ENCODE data around the gene JMJD8. TPM values are rescaled to one million over a fixed set of nuclear protein-coding genes. Genes with fewer than 3 reads are reported as not detected.

JMJD8 gene
- total and polyA plus RNA-seq, 9 donors = 10.2 to 73.9 (median 56.8) TPM

- WGBS, 3 donors = 5 to 7% (median 7%) methylated on average over 40 to 50 of the region's 50 CpGs
- peak overlapping the region; percentile 74 for H3K4me3 ChIP-seq
- H3K9me3 ChIP-seq = no peaks in the 10 kb centered on the region
- TF ChIP-seq EP300 (IDR thresholded peaks at IDR 0.05) (no peak), POLR2A (IDR thresholded peaks at IDR 0.05) (no peak)
- TF ChIP-seq, protein P1, sequence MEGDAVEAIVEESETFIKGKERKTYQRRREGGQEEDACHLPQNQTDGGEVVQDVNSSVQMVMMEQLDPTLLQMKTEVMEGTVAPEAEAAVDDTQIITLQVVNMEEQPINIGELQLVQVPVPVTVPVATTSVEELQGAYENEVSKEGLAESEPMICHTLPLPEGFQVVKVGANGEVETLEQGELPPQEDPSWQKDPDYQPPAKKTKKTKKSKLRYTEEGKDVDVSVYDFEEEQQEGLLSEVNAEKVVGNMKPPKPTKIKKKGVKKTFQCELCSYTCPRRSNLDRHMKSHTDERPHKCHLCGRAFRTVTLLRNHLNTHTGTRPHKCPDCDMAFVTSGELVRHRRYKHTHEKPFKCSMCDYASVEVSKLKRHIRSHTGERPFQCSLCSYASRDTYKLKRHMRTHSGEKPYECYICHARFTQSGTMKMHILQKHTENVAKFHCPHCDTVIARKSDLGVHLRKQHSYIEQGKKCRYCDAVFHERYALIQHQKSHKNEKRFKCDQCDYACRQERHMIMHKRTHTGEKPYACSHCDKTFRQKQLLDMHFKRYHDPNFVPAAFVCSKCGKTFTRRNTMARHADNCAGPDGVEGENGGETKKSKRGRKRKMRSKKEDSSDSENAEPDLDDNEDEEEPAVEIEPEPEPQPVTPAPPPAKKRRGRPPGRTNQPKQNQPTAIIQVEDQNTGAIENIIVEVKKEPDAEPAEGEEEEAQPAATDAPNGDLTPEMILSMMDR (IDR thresholded peaks at IDR 0.05) = no peak
- intact Hi-C loops (cut with DNase I) = loop anchor here in 3 of 4 donors (5.0 to 10.0 kb wide), 3 partner anchors 101 to 284 kb away; partner anchors contain the start of genes NHLRC4 (in 1 of the 3), PGAP6 (in 1 of the 3) and PIGQ (in 1 of the 3)
- no peaks in the 10 kb centered on the region for H3K27me3 ChIP-seq
- DNase-seq = no peak
- no peaks in the 10 kb centered on the region for H3K36me3 ChIP-seq
- peak overlapping the region; percentile 58 to 67 for H3K27ac ChIP-seq
- peaks cover 12% of the 10 kb centered on the region for H3K4me1 ChIP-seq (ENCODE audit: insufficient read depth)
Measured at GRCh38 chr16:668519-669171, 15.5 kb downstream of the JMJD8 start.

GRCh38 chr16:667780-668518 lies 16.2 kb downstream of the JMJD8 start, which contains the start of gene RHOT2:
Gene RHOT2 (plus strand): TSS chr16:668132. CDS start chr16:668200, 68 bp downstream.
- Histone ChIP-seq H3K27ac (peak within 1 kb of the TSS; percentile 58 to 67), H3K36me3 (no peaks in the 10 kb centered on the region), H3K27me3 (no peaks in the 10 kb centered on the region), H3K9me3 (no peaks in the 10 kb centered on the region), H3K4me1 (ENCODE audit: insufficient read depth) (peaks cover 12% of the 10 kb centered on the region), H3K4me3 (peak within 1 kb of the TSS; percentile 74)
- TF ChIP-seq, protein P1 (IDR thresholded peaks at IDR 0.05) = peak; percentile 93 to 97 (median 97)
- TF ChIP-seq EP300 (IDR thresholded peaks at IDR 0.05) (no peak), POLR2A (IDR thresholded peaks at IDR 0.05) (peak; percentile 60)
- DNase-seq = peak; percentile 91 to 96 (median 94)
- intact Hi-C loops (cut with DNase I) = loop anchor here in 3 of 4 donors (5.0 to 10.0 kb wide), 3 partner anchors 101 to 283 kb away; partner anchors contain the start of genes NHLRC4 (in 1 of the 3), PGAP6 (in 1 of the 3) and PIGQ (in 1 of the 3)
- 1% methylated on average over 57 to 78 of the region's 78 CpGs for WGBS, 3 donors

- Histone ChIP-seq H3K9me3 (no peaks in the 10 kb centered on the region), H3K27ac (peak overlapping the region in 1 of 2 donors; percentile 4), H3K4me1 (ENCODE audit: insufficient read depth) (peaks cover 12% of the 10 kb centered on the region), H3K36me3 (no peaks in the 10 kb centered on the region), H3K27me3 (no peaks in the 10 kb centered on the region), H3K4me3 (peak overlapping the region; percentile 74)
- WGBS, 3 donors = 78 to 84% (median 81%) methylated on average over 20 to 22 of the region's 22 CpGs
- no peak for TF ChIP-seq POLR2A (IDR thresholded peaks at IDR 0.05)
- TF ChIP-seq, protein P1 (IDR thresholded peaks at IDR 0.05) = no peak
- TF ChIP-seq EP300 (IDR thresholded peaks at IDR 0.05) = no peak
- no peak for DNase-seq
- intact Hi-C loops (cut with DNase I) = loop anchor here in 3 of 4 donors (5.0 to 10.0 kb wide), 3 partner anchors 100 to 282 kb away; partner anchors contain the start of genes NHLRC4 (in 1 of the 3), PGAP6 (in 1 of the 3) and PIGQ (in 1 of the 3)
Measured at GRCh38 chr16:667113-667779, 16.9 kb downstream of the JMJD8 start.

GRCh38 chr16:666572-666971 lies 17.6 kb downstream of the JMJD8 start:
- H3K27ac ChIP-seq = no peak overlapping the region
- H3K27me3 ChIP-seq = no peaks in the 10 kb centered on the region

More at GRCh38 chr16:666572-666971, 17.6 kb downstream of the JMJD8 start:
- no peaks in the 10 kb centered on the region for H3K9me3 ChIP-seq
- 82 to 88% (median 86%) methylated on average over 10 to 13 of the region's 13 CpGs for WGBS, 3 donors
- no peaks in the 10 kb centered on the region for H3K36me3 ChIP-seq
- peaks cover 12% of the 10 kb centered on the region for H3K4me1 ChIP-seq (ENCODE audit: insufficient read depth)
- TF ChIP-seq EP300 (IDR thresholded peaks at IDR 0.05) (no peak), POLR2A (IDR thresholded peaks at IDR 0.05) (no peak)
- TF ChIP-seq, protein P1 (IDR thresholded peaks at IDR 0.05) = no peak
- no peak for DNase-seq
- intact Hi-C loops (cut with DNase I) = loop anchor here in 3 of 4 donors (5.0 to 10.0 kb wide), 3 partner anchors 99 to 282 kb away; partner anchors contain the start of genes NHLRC4 (in 1 of the 3), PGAP6 (in 1 of the 3) and PIGQ (in 1 of the 3)
- no peak overlapping the region for H3K4me3 ChIP-seq

Measured in ovary (tissue), 9 donors.